ENCODE results near the gene MCAM. TPM values are rescaled to one million over a fixed set of nuclear protein-coding genes. Genes with fewer than 3 reads are reported as not detected.

Gene MCAM
- total and polyA plus RNA-seq, 8 donors = 11.2 to 46.7 (median 21.1) TPM

- Histone ChIP-seq H3K27me3 (no peaks in the 10 kb centered on the region), H3K27ac (no peak overlapping the region), H3K4me3 (no peak overlapping the region), H3K36me3 (no peaks in the 10 kb centered on the region), H3K9me3 (no peaks in the 10 kb centered on the region), H3K4me1 (peaks cover 0 to 9% (median 8%) of the 10 kb centered on the region in 3 donors)
- TF ChIP-seq, protein P1, sequence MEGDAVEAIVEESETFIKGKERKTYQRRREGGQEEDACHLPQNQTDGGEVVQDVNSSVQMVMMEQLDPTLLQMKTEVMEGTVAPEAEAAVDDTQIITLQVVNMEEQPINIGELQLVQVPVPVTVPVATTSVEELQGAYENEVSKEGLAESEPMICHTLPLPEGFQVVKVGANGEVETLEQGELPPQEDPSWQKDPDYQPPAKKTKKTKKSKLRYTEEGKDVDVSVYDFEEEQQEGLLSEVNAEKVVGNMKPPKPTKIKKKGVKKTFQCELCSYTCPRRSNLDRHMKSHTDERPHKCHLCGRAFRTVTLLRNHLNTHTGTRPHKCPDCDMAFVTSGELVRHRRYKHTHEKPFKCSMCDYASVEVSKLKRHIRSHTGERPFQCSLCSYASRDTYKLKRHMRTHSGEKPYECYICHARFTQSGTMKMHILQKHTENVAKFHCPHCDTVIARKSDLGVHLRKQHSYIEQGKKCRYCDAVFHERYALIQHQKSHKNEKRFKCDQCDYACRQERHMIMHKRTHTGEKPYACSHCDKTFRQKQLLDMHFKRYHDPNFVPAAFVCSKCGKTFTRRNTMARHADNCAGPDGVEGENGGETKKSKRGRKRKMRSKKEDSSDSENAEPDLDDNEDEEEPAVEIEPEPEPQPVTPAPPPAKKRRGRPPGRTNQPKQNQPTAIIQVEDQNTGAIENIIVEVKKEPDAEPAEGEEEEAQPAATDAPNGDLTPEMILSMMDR (IDR thresholded peaks at IDR 0.05) = no peak
- FAIRE-seq = no peak
- DNase-seq = no peak
- intact Hi-C loops (cut with DNase I) = no loop called here
- WGBS, 2 donors = 70 to 77% methylated on average over 4 of the region's 4 CpGs
- ATAC-seq = no peak
Observed at GRCh38 chr11:119332111-119332765, 15.3 kb upstream of the MCAM start.

GRCh38 chr11:119330237-119330636, 13.3 kb upstream of the MCAM start:
- intact Hi-C loops (cut with DNase I) = no loop called here
- H3K36me3 ChIP-seq = no peaks in the 10 kb centered on the region
- TF ChIP-seq, protein P1 (IDR thresholded peaks at IDR 0.05) = no peak
- no peaks in the 10 kb centered on the region for H3K9me3 ChIP-seq
- WGBS, 2 donors = 50 to 62% methylated on average over 1 of the region's 1 CpG
- no peak for DNase-seq
- H3K4me1 ChIP-seq = peaks cover 0 to 5% (median 4%) of the 10 kb centered on the region in 3 donors
- H3K4me3 ChIP-seq = no peak overlapping the region
- no peaks in the 10 kb centered on the region for H3K27me3 ChIP-seq
- no peak overlapping the region for H3K27ac ChIP-seq
- no peak for FAIRE-seq
- ATAC-seq = no peak

GRCh38 chr11:119329320-119329719, 12.4 kb upstream of the MCAM start:
- no peaks in the 10 kb centered on the region for H3K36me3 ChIP-seq
- H3K27me3 ChIP-seq = no peaks in the 10 kb centered on the region
- no peaks in the 10 kb centered on the region for H3K9me3 ChIP-seq
- DNase-seq (no peak), FAIRE-seq (no peak), ATAC-seq (no peak)
- WGBS, 2 donors = 53 to 65% methylated on average over 2 of the region's 2 CpGs
- TF ChIP-seq, protein P1 (IDR thresholded peaks at IDR 0.05) = no peak
- no peaks in the 10 kb centered on the region for H3K4me1 ChIP-seq
- H3K27ac ChIP-seq = no peak overlapping the region
- no peak overlapping the region for H3K4me3 ChIP-seq
- intact Hi-C loops (cut with DNase I) = loop anchor here in 1 of 3 donors (10.0 kb wide), 1 partner anchor 45 kb away; no protein-coding TSS in a partner anchor

- TF ChIP-seq, protein P1 (IDR thresholded peaks at IDR 0.05) = no peak
- H3K27me3 ChIP-seq = no peaks in the 10 kb centered on the region
- H3K4me1 ChIP-seq = no peaks in the 10 kb centered on the region
- no peak overlapping the region for H3K4me3 ChIP-seq
- no peaks in the 10 kb centered on the region for H3K36me3 ChIP-seq
- FAIRE-seq (no peak), ATAC-seq (no peak), DNase-seq (no peak)
- H3K9me3 ChIP-seq = no peaks in the 10 kb centered on the region
- no peak overlapping the region for H3K27ac ChIP-seq
- intact Hi-C loops (cut with DNase I) = loop anchor here in 1 of 3 donors (10.0 kb wide), 1 partner anchor 51 kb away; no protein-coding TSS in a partner anchor
- WGBS, 2 donors = 57 to 64% methylated on average over 4 of the region's 4 CpGs
Observed at GRCh38 chr11:119324189-119324588, 7.3 kb upstream of the MCAM start.

- no peak for FAIRE-seq
- ATAC-seq = peak in 2 of 4 donors; percentile 23 to 25
- intact Hi-C loops (cut with DNase I) = loop anchor here in 1 of 3 donors (10.0 kb wide), 1 partner anchor 51 kb away; no protein-coding TSS in a partner anchor
- Histone ChIP-seq H3K9me3 (no peaks in the 10 kb centered on the region), H3K27ac (no peak overlapping the region), H3K27me3 (no peaks in the 10 kb centered on the region), H3K4me3 (no peak overlapping the region), H3K36me3 (no peaks in the 10 kb centered on the region), H3K4me1 (no peaks in the 10 kb centered on the region)
- TF ChIP-seq, protein P1 (IDR thresholded peaks at IDR 0.05) = peak; percentile 61 to 77 (median 72)
- 12 to 15% methylated on average over 8 of the region's 8 CpGs for WGBS, 2 donors
- DNase-seq = peak in 5 of 6 donors; percentile 43 to 81 (median 66)
Observed at GRCh38 chr11:119323532-119324033, 6.7 kb upstream of the MCAM start.

Data from pancreas (tissue), 10 donors.